Testis (tissue), 2 donors: Measurements from ENCODE around the gene LRRFIP1.

Source experiments
- CTCF ChIP-seq, 3 experiments: fragments of 450-650 bp in 2 of 3; fragments of 200-600 bp in 1 of 3; sonication (generic) in 1 of 3; IDR thresholded peaks; one replicate each; pipeline ENCODE4 v1.5.1; 2016 to 2019; ENCODE audit warnings: antibody characterized with exemption in 3 of 3, mild to moderate bottlenecking in 2 of 3, moderate library complexity in 1 of 3
- POLR2A ChIP-seq: fragments of 450-650 bp; IDR thresholded peaks from one replicate; pipeline ENCODE4 v1.6.1; 2017; ENCODE audit warnings: antibody characterized with exemption, mild to moderate bottlenecking, moderate library complexity

- TF ChIP-seq CTCF (IDR thresholded peaks at IDR 0.05) (no peak), POLR2A (no peak)
Measured at GRCh38 chr2:237819231-237819630, 191.8 kb downstream of the LRRFIP1 start.
